Measurements from ENCODE around the gene WDR90.

Gene WDR90

DNA sequence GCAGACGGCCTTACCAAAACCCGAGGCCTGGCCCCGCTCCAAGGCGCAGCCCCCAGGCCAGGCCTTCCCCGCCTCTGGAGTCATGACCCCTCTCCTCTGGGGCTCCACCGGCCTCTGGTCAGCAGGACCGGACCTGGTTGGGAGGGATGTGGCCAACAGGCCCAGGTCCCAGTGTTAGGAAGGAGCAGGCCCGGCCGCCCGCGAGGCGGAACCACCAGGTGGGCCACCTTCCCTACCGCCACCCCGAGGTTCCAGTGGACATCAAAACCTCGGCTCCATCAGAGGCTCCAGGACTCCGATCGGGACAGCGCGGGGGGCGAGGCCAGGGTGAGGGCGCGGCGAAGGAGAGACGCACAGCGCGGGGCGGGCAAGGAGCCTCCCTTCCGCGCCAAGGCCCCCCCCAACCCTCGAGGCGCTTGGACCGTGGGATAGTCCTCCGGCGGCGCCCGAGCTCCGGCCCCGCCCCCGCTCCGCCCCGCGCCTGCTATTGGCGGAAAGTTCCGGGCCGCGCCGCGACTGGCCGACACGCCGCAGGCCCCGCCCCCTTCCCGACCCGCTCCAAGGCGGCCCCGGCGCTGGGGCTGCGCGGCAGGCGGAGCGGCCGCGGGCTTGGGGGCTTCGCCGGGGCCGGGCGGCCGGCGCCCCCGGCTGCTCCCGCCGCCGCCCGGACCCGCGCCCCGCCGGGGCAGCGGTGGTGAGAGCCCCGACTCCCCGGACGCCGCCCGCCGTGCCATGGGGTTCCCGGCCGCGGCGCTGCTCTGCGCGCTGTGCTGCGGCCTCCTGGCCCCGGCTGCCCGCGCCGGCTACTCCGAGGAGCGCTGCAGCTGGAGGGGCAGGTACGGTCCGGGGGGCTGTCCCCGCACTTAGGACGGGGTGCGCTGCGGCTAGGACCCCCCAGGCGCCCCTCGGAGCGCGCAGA, 65.7 kb downstream of the WDR90 start, which contains the start of gene METRN:
METRN (plus strand) TSS at position 561 of the 919 bp plus-strand sequence; CDS start at position 733, 172 bp downstream.
- H3K27ac ChIP-seq, result peak within 1 kb of the TSS in 1 of 2 donors; percentile 54

GRCh38 chr16:715477-716199, 66.5 kb downstream of the WDR90 start:
- Histone ChIP-seq H3K4me3 (peak overlapping the region; percentile 85), H3K27ac (peak overlapping the region in 1 of 2 donors; percentile 54)
- TF ChIP-seq, protein P1, sequence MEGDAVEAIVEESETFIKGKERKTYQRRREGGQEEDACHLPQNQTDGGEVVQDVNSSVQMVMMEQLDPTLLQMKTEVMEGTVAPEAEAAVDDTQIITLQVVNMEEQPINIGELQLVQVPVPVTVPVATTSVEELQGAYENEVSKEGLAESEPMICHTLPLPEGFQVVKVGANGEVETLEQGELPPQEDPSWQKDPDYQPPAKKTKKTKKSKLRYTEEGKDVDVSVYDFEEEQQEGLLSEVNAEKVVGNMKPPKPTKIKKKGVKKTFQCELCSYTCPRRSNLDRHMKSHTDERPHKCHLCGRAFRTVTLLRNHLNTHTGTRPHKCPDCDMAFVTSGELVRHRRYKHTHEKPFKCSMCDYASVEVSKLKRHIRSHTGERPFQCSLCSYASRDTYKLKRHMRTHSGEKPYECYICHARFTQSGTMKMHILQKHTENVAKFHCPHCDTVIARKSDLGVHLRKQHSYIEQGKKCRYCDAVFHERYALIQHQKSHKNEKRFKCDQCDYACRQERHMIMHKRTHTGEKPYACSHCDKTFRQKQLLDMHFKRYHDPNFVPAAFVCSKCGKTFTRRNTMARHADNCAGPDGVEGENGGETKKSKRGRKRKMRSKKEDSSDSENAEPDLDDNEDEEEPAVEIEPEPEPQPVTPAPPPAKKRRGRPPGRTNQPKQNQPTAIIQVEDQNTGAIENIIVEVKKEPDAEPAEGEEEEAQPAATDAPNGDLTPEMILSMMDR (IDR thresholded peaks at IDR 0.05), result no peak
- no peak for DNase-seq (ENCODE audit: low spot score)

More for the DNA sequence above, 65.7 kb downstream of the WDR90 start, which contains the start of gene METRN:
- H3K4me3 ChIP-seq, result peak within 1 kb of the TSS; percentile 85
- TF ChIP-seq, protein P1 (IDR thresholded peaks at IDR 0.05), result no peak
- peak; percentile 89 for DNase-seq (ENCODE audit: low spot score)

GRCh38 chr16:716200-716568, 67.0 kb downstream of the WDR90 start:
- H3K27ac ChIP-seq, result no peak overlapping the region
- DNase-seq (ENCODE audit: low spot score), result no peak
- peak overlapping the region; percentile 85 for H3K4me3 ChIP-seq
- TF ChIP-seq, protein P1 (IDR thresholded peaks at IDR 0.05), result no peak

DNA sequence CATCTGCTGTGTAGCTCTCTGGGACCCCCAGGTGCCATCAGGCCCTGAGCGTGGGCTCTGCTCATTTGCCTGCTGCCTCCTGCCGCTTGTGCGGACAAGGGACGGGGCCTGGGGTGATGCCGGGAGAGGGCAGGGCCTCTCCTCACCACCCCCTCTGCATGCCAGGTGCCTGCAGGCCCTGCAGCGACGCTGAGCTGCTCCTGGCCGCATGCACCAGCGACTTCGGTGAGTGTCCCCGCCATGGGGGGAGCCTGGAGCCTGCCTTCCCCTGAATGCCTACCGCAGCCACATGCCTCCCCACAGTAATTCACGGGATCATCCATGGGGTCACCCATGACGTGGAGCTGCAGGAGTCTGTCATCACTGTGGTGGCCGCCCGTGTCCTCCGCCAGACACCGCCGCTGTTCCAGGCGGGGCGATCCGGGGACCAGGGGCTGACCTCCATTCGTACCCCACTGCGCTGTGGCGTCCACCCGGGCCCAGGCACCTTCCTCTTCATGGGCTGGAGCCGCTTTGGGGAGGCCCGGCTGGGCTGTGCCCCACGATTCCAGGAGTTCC, 67.7 kb downstream of the WDR90 start:
- Histone ChIP-seq H3K4me3 (peak overlapping the region; percentile 85), H3K27ac (no peak overlapping the region)
- DNase-seq (ENCODE audit: low spot score), result no peak
- TF ChIP-seq, protein P1 (IDR thresholded peaks at IDR 0.05), result no peak

Data from coronary artery (tissue), 2 donors.